H1 (cell line): ENCODE measurements around the gene HSD17B1. TPM values are rescaled to one million over a fixed set of nuclear protein-coding genes. Genes with fewer than 3 reads are reported as not detected.

Experiments used
- CTCF ChIA-PET: fragments of 300-600 bp; sonication (Branson Sonifier 250); formaldehyde crosslinking; loops from one replicate; lab custom pipeline; 2021; ENCODE audit not compliant: partially characterized antibody; lab: Charles Lee
- POLR2A ChIA-PET: fragments of 300-600 bp; sonication (Branson Sonifier 250); formaldehyde crosslinking; loops from one replicate; lab custom pipeline; 2021; ENCODE audit warnings: inconsistent platforms; ENCODE audit not compliant: partially characterized antibody; lab: Charles Lee
- DNase-seq, 2 experiments: peaks; one replicate each; pipeline versions ENCODE4 v3.0.0 to v3.0.0-alpha.2; 2010 to 2022; ENCODE audit warnings: low spot score in 2 of 2, low read depth in 1 of 2, mixed read lengths in 1 of 2
- FAIRE-seq: peaks from 2 replicates; lab custom pipeline; 2011; peaks lifted over from hg19 to GRCh38; lab: Jason Lieb, UNC
- H2AFZ ChIP-seq: 2 replicates; pipeline ENCODE4 v1.8.1; 2012; ENCODE audit warnings: low read length, inconsistent platforms
- H2AK5ac ChIP-seq: 2 replicates; pipeline ENCODE4 v1.6.1; 2013; ENCODE audit warnings: low read depth, low read length
- H2BK120ac ChIP-seq: replicated peaks from 2 replicates; pipeline ENCODE3; 2013; ENCODE audit warnings: low read depth, low read length, inconsistent platforms
- H2BK12ac ChIP-seq: 2 replicates; pipeline ENCODE4 v1.6.1; 2013; ENCODE audit warnings: low read depth, low read length
- H2BK15ac ChIP-seq: 2 replicates; pipeline ENCODE4 v1.6.1; 2013; ENCODE audit warnings: low read length
- H2BK20ac ChIP-seq: 2 replicates; pipeline ENCODE4 v1.6.1; 2013; ENCODE audit warnings: low read length
- H2BK5ac ChIP-seq: 2 replicates; pipeline ENCODE4 v1.6.1; 2013; ENCODE audit warnings: low read depth, low read length
- H3K14ac ChIP-seq: 2 replicates; pipeline ENCODE4 v1.6.1; 2013; ENCODE audit warnings: inconsistent platforms; ENCODE audit not compliant: insufficient read length
- H3K18ac ChIP-seq: 2 replicates; pipeline ENCODE4 v1.6.1; 2013; ENCODE audit warnings: low read length; ENCODE audit errors: extremely low read depth
- H3K23ac ChIP-seq: 2 replicates; pipeline ENCODE4 v1.6.1; 2013; ENCODE audit warnings: inconsistent platforms; ENCODE audit not compliant: insufficient read length
- H3K23me2 ChIP-seq: 2 replicates; pipeline ENCODE4 v1.6.1; 2013; ENCODE audit warnings: low read depth, low read length
- H3K27ac ChIP-seq: 2 replicates; pipeline ENCODE4 v1.6.1; 2011; ENCODE audit warnings: low read depth, low read length, inconsistent platforms
- H3K27me3 ChIP-seq, 4 experiments: replicated peaks in 1 of 4; 1 replicate in 1 of 4; 2 replicates in 3 of 4; pipeline versions ENCODE4 v1.6.1 to v1.8.1; 2011 to 2013; ENCODE audit warnings: low read length in 3 of 4, mild to moderate bottlenecking in 3 of 4, inconsistent platforms in 2 of 4, mixed read lengths in 2 of 4, moderate library complexity in 1 of 4; ENCODE audit not compliant: control insufficient read depth in 3 of 4, insufficient read depth in 3 of 4; ENCODE audit errors: extremely low read depth in 1 of 4
- H3K36me3 ChIP-seq, 4 experiments: 2 replicates each; pipeline versions ENCODE4 v1.6.1 to v1.8.1; 2011 to 2013; ENCODE audit warnings: mild to moderate bottlenecking in 4 of 4, low read length in 3 of 4, moderate library complexity in 2 of 4, control low read depth in 1 of 4, inconsistent platforms in 1 of 4; ENCODE audit not compliant: insufficient read depth in 4 of 4, control insufficient read depth in 2 of 4
- H3K4ac ChIP-seq: replicated peaks from 2 replicates; pipeline ENCODE3; 2013; ENCODE audit warnings: low read length, low read depth, mixed read lengths, inconsistent platforms; ENCODE audit not compliant: insufficient read length
- H3K4me1 ChIP-seq, 4 experiments: replicated peaks in 1 of 4; 1 replicate in 1 of 4; 2 replicates in 3 of 4; pipeline versions ENCODE4 v1.6.1 to v1.8.1; 2011 to 2013; ENCODE audit warnings: low read length in 3 of 4, inconsistent platforms in 2 of 4, mixed read lengths in 1 of 4; ENCODE audit not compliant: insufficient read depth in 4 of 4, control insufficient read depth in 3 of 4
- H3K4me2 ChIP-seq, 2 experiments: 2 replicates each; pipeline versions ENCODE4 v1.6.1 to v1.8.1; 2011 to 2013; ENCODE audit warnings: low read depth in 2 of 2, low read length in 2 of 2, control low read depth in 1 of 2, inconsistent platforms in 1 of 2, mild to moderate bottlenecking in 1 of 2; ENCODE audit not compliant: insufficient read depth in 1 of 2
- H3K4me3 ChIP-seq, 4 experiments: fragments of 200-600, 300-600 bp in 1 of 4; sonication (generic), shearing (Covaris generic), sonication (Bioruptor Twin) in 1 of 4; 2 replicates each; pipeline versions ENCODE4 v1.5.1 to v1.8.1; 2011 to 2016; ENCODE audit warnings: low read length in 4 of 4, low read depth in 3 of 4, control low read depth in 2 of 4, inconsistent platforms in 2 of 4, mild to moderate bottlenecking in 2 of 4, mixed read lengths in 1 of 4, moderate library complexity in 1 of 4; ENCODE audit not compliant: insufficient read depth in 2 of 4; ENCODE audit errors: extremely low read depth in 1 of 4
- H3K56ac ChIP-seq: replicated peaks from 2 replicates; pipeline ENCODE3; 2013; ENCODE audit warnings: low read depth, mild to moderate bottlenecking, mixed read lengths, low read length, inconsistent platforms; ENCODE audit not compliant: insufficient read length
- H3K79me1 ChIP-seq: 2 replicates; pipeline ENCODE4 v1.6.1; 2013; ENCODE audit warnings: low read depth, low read length, control low read depth
- H3K79me2 ChIP-seq, 2 experiments: 2 replicates each; pipeline versions ENCODE4 v1.6.1 to v1.8.1; 2012 to 2013; ENCODE audit warnings: low read length in 2 of 2, mild to moderate bottlenecking in 2 of 2, inconsistent platforms in 1 of 2; ENCODE audit not compliant: insufficient read depth in 2 of 2, control insufficient read depth in 1 of 2
- H3K9ac ChIP-seq, 4 experiments: replicated peaks in 1 of 4; 1 replicate in 1 of 4; 2 replicates in 3 of 4; pipeline versions ENCODE4 v1.6.1 to v1.8.1; 2011 to 2013; ENCODE audit warnings: low read depth in 3 of 4, low read length in 3 of 4, control low read depth in 2 of 4, mild to moderate bottlenecking in 2 of 4, moderate library complexity in 2 of 4, inconsistent platforms in 1 of 4; ENCODE audit errors: extremely low read depth in 1 of 4
- H3K9me3 ChIP-seq, 2 experiments: 2 replicates each; pipeline versions ENCODE4 v1.6.1 to v1.8.1; 2012 to 2013; ENCODE audit warnings: mild to moderate bottlenecking in 2 of 2, moderate library complexity in 2 of 2, control low read depth in 1 of 2, inconsistent platforms in 1 of 2, low read depth in 1 of 2, low read length in 1 of 2, mixed read lengths in 1 of 2; ENCODE audit not compliant: insufficient read depth in 2 of 2
- H4K20me1 ChIP-seq, 2 experiments: replicated peaks in 1 of 2; 2 replicates each; pipeline versions ENCODE3 to v1.8.1; 2011 to 2013; ENCODE audit warnings: inconsistent platforms in 2 of 2, low read length in 2 of 2, mild to moderate bottlenecking in 1 of 2; ENCODE audit not compliant: insufficient read depth in 2 of 2, control insufficient read depth in 1 of 2
- H4K5ac ChIP-seq: 2 replicates; pipeline ENCODE4 v1.6.1; 2013; ENCODE audit warnings: low read length, low read depth, mixed read lengths, inconsistent platforms; ENCODE audit not compliant: insufficient read length
- H4K8ac ChIP-seq: 2 replicates; pipeline ENCODE4 v1.8.0; 2013; ENCODE audit warnings: mild to moderate bottlenecking, moderate library complexity, low read length, inconsistent platforms; ENCODE audit not compliant: insufficient read depth; ENCODE audit errors: extremely low read depth
- H4K91ac ChIP-seq: replicated peaks from 2 replicates; pipeline ENCODE3; 2013; ENCODE audit warnings: low read length, mixed read lengths, inconsistent platforms; ENCODE audit not compliant: insufficient read length
- ASH2L ChIP-seq: fragments of 200-600, 300-600 bp; sonication (generic); IDR thresholded peaks from one replicate; pipeline ENCODE4 v1.7.1; 2017; ENCODE audit warnings: low read length
- EGR1 ChIP-seq: IDR thresholded peaks from 2 replicates; pipeline ENCODE4 v1.6.1; 2011; ENCODE audit warnings: low read depth, low read length, borderline replicate concordance
- JUN ChIP-seq: IDR thresholded peaks from 2 replicates; pipeline ENCODE4 v1.6.1; 2011; ENCODE audit warnings: low read depth, mild to moderate bottlenecking, improper control_type of control experiment, low read length
- KDM4A ChIP-seq: IDR thresholded peaks from one replicate; pipeline ENCODE4 v1.7.1; 2012; ENCODE audit warnings: low read depth, mild to moderate bottlenecking, moderate library complexity, low read length, inconsistent platforms; ENCODE audit not compliant: severe bottlenecking
- RFX5 ChIP-seq: IDR thresholded peaks from 2 replicates; pipeline ENCODE4 v1.6.1; 2011; ENCODE audit warnings: low read depth, low read length, improper control_type of control experiment, borderline replicate concordance
- SIN3A ChIP-seq, 2 experiments: IDR thresholded peaks in 1 of 2; conservative IDR thresholded peaks in 1 of 2; 2 replicates each; pipeline ENCODE4 v1.6.1; 2011 to 2012; ENCODE audit warnings: low read length in 2 of 2, improper control_type of control experiment in 1 of 2, low read depth in 1 of 2, mild to moderate bottlenecking in 1 of 2
- SRF ChIP-seq: IDR thresholded peaks from 2 replicates; pipeline ENCODE4 v1.6.1; 2011; ENCODE audit warnings: mild to moderate bottlenecking, low read depth, low read length, moderate library complexity
- WGBS, 2 experiments: shearing (Covaris generic) in 1 of 2; methylation state at CpG; one replicate each; pipeline versions ENCODE4 v1.1.6 to v1.1.7; 2013 to 2015; ENCODE audit warnings: low lambda C conversion rate in 2 of 2, mixed read lengths in 2 of 2, inconsistent platforms in 1 of 2, low coverage in 1 of 2, missing lambda C conversion rate in 1 of 2; ENCODE audit not compliant: insufficient replicate concordance in 2 of 2, insufficient coverage in 1 of 2, insufficient read length in 1 of 2; ENCODE audit errors: extremely low coverage in 1 of 2, missing lambda C conversion rate in 1 of 2; 5-methylcytosine and 5-hydroxymethylcytosine counted together
- polyA plus RNA-seq, 7 experiments: library from polyadenylated mRNA; depleted of rRNA in 3 of 7; stranded (reverse) in 5 of 7; unstranded in 2 of 7; fragments of >200 nt in 5 of 7; fragments of 200-250 nt in 2 of 7; gene quantifications; 1 replicate in 5 of 7; 2 replicates in 1 of 7; 4 replicates in 1 of 7; pipeline versions ENCODE4 v1.2.1 to v1.2.3, GENCODE V29; 2011 to 2013; ENCODE audit warnings: missing spikeins in 2 of 7, mixed read lengths in 2 of 7
- total RNA-seq: library from RNA; stranded (reverse); fragmentation: NEBNext Ultra II Directional; extraction: Animal tissue kit (Norgen Biotek cat#: 25700); gene quantifications from 2 replicates; pipeline ENCODE4 v1.2.1, GENCODE V29; 2021
- TF ChIP-seq, protein P1 (sequence below): IDR thresholded peaks from 2 replicates; pipeline ENCODE4 v1.6.1; 2012; ENCODE audit warnings: low read length, inconsistent platforms

The HSD17B1 gene
- total and polyA plus RNA-seq, 2 of the 8 experiments (the other 6 are each of a cell fraction or from before 2014, with no cell fraction given) = 0.88 to 1.0 TPM

DNA sequence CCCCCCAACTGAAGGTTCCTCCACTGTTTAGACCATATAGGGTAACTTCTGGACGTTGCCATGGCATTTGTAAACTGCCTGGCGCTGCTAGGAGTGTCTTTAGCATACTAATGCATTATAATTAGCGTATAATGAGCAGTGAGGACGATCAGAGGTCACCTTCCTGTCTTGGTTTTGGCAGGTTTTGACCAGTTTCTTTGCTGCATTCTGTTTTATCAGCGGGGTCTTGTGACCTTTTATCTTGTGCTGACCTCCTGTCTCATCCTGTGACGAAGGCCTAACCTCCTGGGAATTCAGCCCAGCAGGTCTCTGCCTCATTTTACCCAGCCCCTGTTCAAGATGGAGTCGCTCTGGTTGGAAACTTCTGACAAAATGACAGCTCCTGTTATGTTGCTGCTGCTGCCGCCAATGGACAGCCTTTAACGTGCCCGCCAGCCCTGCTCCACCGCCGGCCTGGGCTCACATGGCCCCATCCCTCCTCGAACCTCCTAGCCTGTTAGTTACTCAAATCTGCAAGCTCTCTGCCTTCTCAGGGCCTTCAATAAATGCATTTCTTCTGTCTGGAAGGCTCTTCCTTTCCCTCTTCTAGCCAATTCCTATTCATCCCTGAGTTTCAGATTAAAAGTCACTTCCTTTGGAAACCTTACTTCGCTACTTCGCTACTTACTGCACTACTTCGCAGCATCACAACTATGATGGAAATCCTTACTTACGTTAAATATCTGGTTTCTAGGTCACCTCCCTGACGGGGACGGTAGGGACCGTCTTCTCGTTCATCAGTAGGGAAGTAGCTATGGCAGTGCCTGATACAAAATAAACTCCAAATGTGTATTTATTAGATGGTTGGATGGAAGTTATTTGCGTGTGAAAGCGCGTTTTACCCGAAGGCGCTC lies 17.3 kb upstream of the HSD17B1 start:
- Histone ChIP-seq H2AFZ (0 out of 2 replicates have a peak overlapping the region, but pooled peaks have one; percentile 3), H4K5ac (peak overlapping the region; percentile 70), H3K36me3 (peaks cover 0 to 4% (median 0%) of the 10 kb centered on the region in 4 experiments; a peak in 1 of 8 replicates), H3K23me2 (peaks cover 9% of the 10 kb centered on the region), H3K56ac (no peak overlapping the region), H4K8ac (peak overlapping the region; percentile 95; the same call in 1 of the 2 replicates), H3K4me1 (peaks cover 0 to 15% (median 13%) of the 10 kb centered on the region in 4 experiments; a peak in 6 of 7 replicates), H3K14ac (no peak overlapping the region), H2BK20ac (0 out of 2 replicates have a peak overlapping the region, but pooled peaks have one; percentile 72), H4K91ac (peak overlapping the region; percentile 45), H3K4me3 (peak overlapping the region; percentile 50 to 72 (median 62); a peak in 6 of 8 replicates), H3K4me2 (peak overlapping the region; percentile 94 to 95), H3K27me3 (peaks cover 0 to 6% (median 0%) of the 10 kb centered on the region in 4 experiments; a peak in 2 of 7 replicates), H3K79me2 (no peaks in the 10 kb centered on the region), H2BK15ac (peak overlapping the region; percentile 75; the same call in 1 of the 2 replicates), H3K27ac (no peak overlapping the region; the same call in 1 of the 2 replicates), H3K4ac (peak overlapping the region; percentile 97), H3K18ac (no peak overlapping the region; the same call in none of the 2 replicates), H3K9me3 (no peaks in the 10 kb centered on the region), H2BK5ac (peak overlapping the region; percentile 93; the same call in 1 of the 2 replicates), H2AK5ac (peak overlapping the region; percentile 70; the same call in 1 of the 2 replicates), H3K23ac (no peak overlapping the region), H2BK120ac (peak overlapping the region; percentile 56), H2BK12ac (peak overlapping the region; percentile 96; the same call in 1 of the 2 replicates), H3K79me1 (no peaks in the 10 kb centered on the region; the same call in 1 of the 2 replicates), H4K20me1 (peaks cover 1 to 2% of the 10 kb centered on the region in 2 experiments), H3K9ac (peak overlapping the region in 1 of 4 experiments; percentile 12; a peak in 2 of 7 replicates)
- no peak for FAIRE-seq
- DNase-seq = no peak
- ChIA-PET POLR2A (interaction anchor here (0.8 to 4.3 kb wide), 9 partner anchors 9 to 263 kb away, joined by 3 to 43 read pairs (median 5); partner anchors contain the start of genes CNTD1, COA3 and PSMC3IP), CTCF (interaction anchor here (1.0 to 5.1 kb wide), 4 partner anchors 8 to 18 kb away, joined by 4 to 28 read pairs (median 10); no protein-coding TSS in a partner anchor)
- 56% methylated on average over 26 of the region's 26 CpGs; no CpG with 5 or more reads in 1 of the 2 experiments for WGBS, 2 experiments
- TF ChIP-seq JUN (no peak), RFX5 (no peak), ASH2L (no peak), KDM4A (no peak), SRF (no peak), SIN3A (conservative IDR thresholded peaks at IDR 0.05 in 1 of 2, IDR thresholded peaks at IDR 0.05 in 1 of 2; ENCODE audit: low read depth in 1 of 2, low read length in 2 of 2) (no peak), EGR1 (no peak)
- TF ChIP-seq, protein P1, sequence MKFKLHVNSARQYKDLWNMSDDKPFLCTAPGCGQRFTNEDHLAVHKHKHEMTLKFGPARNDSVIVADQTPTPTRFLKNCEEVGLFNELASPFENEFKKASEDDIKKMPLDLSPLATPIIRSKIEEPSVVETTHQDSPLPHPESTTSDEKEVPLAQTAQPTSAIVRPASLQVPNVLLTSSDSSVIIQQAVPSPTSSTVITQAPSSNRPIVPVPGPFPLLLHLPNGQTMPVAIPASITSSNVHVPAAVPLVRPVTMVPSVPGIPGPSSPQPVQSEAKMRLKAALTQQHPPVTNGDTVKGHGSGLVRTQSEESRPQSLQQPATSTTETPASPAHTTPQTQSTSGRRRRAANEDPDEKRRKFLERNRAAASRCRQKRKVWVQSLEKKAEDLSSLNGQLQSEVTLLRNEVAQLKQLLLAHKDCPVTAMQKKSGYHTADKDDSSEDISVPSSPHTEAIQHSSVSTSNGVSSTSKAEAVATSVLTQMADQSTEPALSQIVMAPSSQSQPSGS = no peak
